Ecto neural progenitor cell (in vitro differentiated cells): ENCODE results near the gene ZNF362.
A peak's percentile ranks its signal among the peaks of the same experiment; 100 is the strongest.
"Not testable (repeated sequence)": the region's sequence is repeated elsewhere in the genome, so short reads cannot be mapped to it uniquely, and the experiment has no call there.

Experiments
- DNase-seq: peaks from one replicate; pipeline ENCODE4 v3.0.0-alpha.2; 2018; ENCODE audit warnings: low spot score

Gene ZNF362

GRCh38 chr1:33256471-33257206, at the start of gene ZNF362:
Gene ZNF362 (plus strand): TSS chr1:33256492. CDS start chr1:33270575, 14,083 bp downstream.
- peak; percentile 79 for DNase-seq

GRCh38 chr1:33211972-33212371, 44.3 kb upstream of the ZNF362 start:
- DNase-seq, result no peak

- DNase-seq, result no peak
These were observed 36.2 kb upstream of the ZNF362 start for GRCh38 chr1:33219886-33220661.

GRCh38 chr1:33220676-33221384, 35.5 kb upstream of the ZNF362 start:
- peak; percentile 68 for DNase-seq

- no peak for DNase-seq
These were observed 34.9 kb upstream of the ZNF362 start for GRCh38 chr1:33221385-33221758.

- DNase-seq, result no peak
These were observed 33.9 kb upstream of the ZNF362 start for GRCh38 chr1:33222381-33222780.

GRCh38 chr1:33224166-33224707, 32.1 kb upstream of the ZNF362 start:
- DNase-seq, result no peak

GRCh38 chr1:33225586-33225985, 30.7 kb upstream of the ZNF362 start:
- no peak for DNase-seq

GRCh38 chr1:33228935-33229487, 27.3 kb upstream of the ZNF362 start:
- DNase-seq, result no peak

- DNase-seq, result no peak
These were observed 25.1 kb upstream of the ZNF362 start for GRCh38 chr1:33231166-33231565.

GRCh38 chr1:33232716-33233115, 23.6 kb upstream of the ZNF362 start:
- DNase-seq, result no peak

- DNase-seq, result no peak
These were observed 22.2 kb upstream of the ZNF362 start for GRCh38 chr1:33234131-33234530.

- DNase-seq, result no peak
These were observed 21.7 kb upstream of the ZNF362 start for GRCh38 chr1:33234588-33234990.

- DNase-seq, result no peak
These were observed 20.8 kb upstream of the ZNF362 start for GRCh38 chr1:33235521-33235920.

GRCh38 chr1:33236498-33236897, 19.8 kb upstream of the ZNF362 start:
- DNase-seq, result no peak

GRCh38 chr1:33237579-33237978, 18.7 kb upstream of the ZNF362 start:
- DNase-seq, result no peak

GRCh38 chr1:33238194-33238724, 18.0 kb upstream of the ZNF362 start:
- not testable (repeated sequence) for DNase-seq

- DNase-seq, result not testable (repeated sequence)
These were observed 16.9 kb upstream of the ZNF362 start for GRCh38 chr1:33239410-33239809.

GRCh38 chr1:33241866-33242265, 14.4 kb upstream of the ZNF362 start:
- no peak for DNase-seq

GRCh38 chr1:33242652-33243051, 13.6 kb upstream of the ZNF362 start:
- DNase-seq, result no peak

- DNase-seq, result no peak
These were observed 12.0 kb upstream of the ZNF362 start for GRCh38 chr1:33244143-33244808.
